IMR-90 (cell line): ENCODE measurements around the gene METTL5. TPM values are rescaled to one million over a fixed set of nuclear protein-coding genes. Genes with fewer than 3 reads are reported as not detected.

ENCODE experiments used
- ATAC-seq: fragments of 200-7000 bp; cut with Tn5 transposase; 2 replicates; pipeline ENCODE4 v1.9.1; 2020; ENCODE audit warnings: low read depth, mild to moderate bottlenecking, moderate library complexity
- BruUV-seq: library from RNA; stranded (reverse); fragments of 400-500 nt; replicated peaks from 2 replicates; lab custom pipeline; 2021; lab: Mats Ljungman, UMichigan
- CTCF ChIA-PET: fragments of 300-600 bp; formaldehyde crosslinking; extraction: SDS; loops from one replicate; lab custom pipeline; 2021; ENCODE audit warnings: antibody characterized with exemption; lab: Yijun Ruan, JAX
- POLR2A ChIA-PET: fragments of 300-600 bp; sonication (Branson Sonifier 250); formaldehyde crosslinking; loops from one replicate; lab custom pipeline; 2022; ENCODE audit warnings: antibody characterized with exemption; ENCODE audit not compliant: unreplicated experiment; lab: Charles Lee
- DNase-seq: peaks from one replicate; pipeline ENCODE4 v3.0.0; 2013
- H2AFZ ChIP-seq: replicated peaks from 2 replicates; pipeline ENCODE3; 2013; ENCODE audit warnings: low read length, mild to moderate bottlenecking; ENCODE audit not compliant: poor library complexity
- H2AK5ac ChIP-seq: 2 replicates; pipeline ENCODE4 v1.6.1; 2013; ENCODE audit warnings: low read depth, low read length, inconsistent platforms
- H2AK9ac ChIP-seq: replicated peaks from 2 replicates; pipeline ENCODE3; 2013; ENCODE audit warnings: mild to moderate bottlenecking, low read depth, low read length, moderate library complexity; ENCODE audit not compliant: poor library complexity
- H2BK120ac ChIP-seq: 2 replicates; pipeline ENCODE4 v1.6.1; 2013; ENCODE audit warnings: low read depth, low read length, inconsistent platforms
- H2BK15ac ChIP-seq: 3 replicates; pipeline ENCODE4 v1.6.1; 2013; ENCODE audit warnings: low read depth, low read length, inconsistent platforms
- H2BK20ac ChIP-seq: 2 replicates; pipeline ENCODE4 v1.6.1; 2013; ENCODE audit warnings: low read depth, mild to moderate bottlenecking, inconsistent platforms, low read length, moderate library complexity
- H2BK5ac ChIP-seq: 2 replicates; pipeline ENCODE4 v1.6.1; 2013; ENCODE audit warnings: mild to moderate bottlenecking, low read depth, low read length, inconsistent platforms; ENCODE audit not compliant: poor library complexity, severe bottlenecking
- H3K14ac ChIP-seq: replicated peaks from 2 replicates; pipeline ENCODE4 v1.6.1; 2013; ENCODE audit warnings: low read depth, low read length, inconsistent platforms
- H3K18ac ChIP-seq: 2 replicates; pipeline ENCODE4 v1.6.1; 2013; ENCODE audit warnings: low read depth, low read length, control low read depth
- H3K23ac ChIP-seq: 2 replicates; pipeline ENCODE4 v1.6.1; 2013; ENCODE audit warnings: low read depth, low read length, inconsistent platforms
- H3K27ac ChIP-seq: 2 replicates; pipeline ENCODE4 v1.5.1; 2013; ENCODE audit warnings: mild to moderate bottlenecking, control low read depth, low read length; ENCODE audit not compliant: insufficient read depth
- H3K27me3 ChIP-seq: 2 replicates; pipeline ENCODE4 v1.6.1; 2013; ENCODE audit warnings: low read length; ENCODE audit not compliant: control insufficient read depth, insufficient read depth
- H3K36me3 ChIP-seq: 2 replicates; pipeline ENCODE4 v1.6.1; 2013; ENCODE audit warnings: low read length, mixed read lengths; ENCODE audit not compliant: control insufficient read depth, insufficient read depth
- H3K4ac ChIP-seq: 2 replicates; pipeline ENCODE4 v1.6.1; 2013; ENCODE audit warnings: low read depth, low read length, inconsistent platforms
- H3K4me1 ChIP-seq: 2 replicates; pipeline ENCODE4 v1.6.1; 2013; ENCODE audit warnings: low read length, mixed read lengths; ENCODE audit not compliant: control insufficient read depth, insufficient read depth
- H3K4me2 ChIP-seq: 2 replicates; pipeline ENCODE4 v1.6.1; 2013; ENCODE audit warnings: low read depth, mild to moderate bottlenecking, control low read depth, low read length, moderate library complexity
- H3K4me3 ChIP-seq: 2 replicates; pipeline ENCODE4 v1.5.1; 2013; ENCODE audit warnings: low read depth, mild to moderate bottlenecking, control low read depth, low read length, moderate library complexity; ENCODE audit not compliant: insufficient read depth
- H3K56ac ChIP-seq: 2 replicates; pipeline ENCODE4 v1.6.1; 2013; ENCODE audit warnings: low read length, inconsistent platforms; ENCODE audit not compliant: insufficient read depth; ENCODE audit errors: extremely low read depth
- H3K79me1 ChIP-seq, 2 experiments: 2 replicates each; pipeline ENCODE4 v1.6.1; 2013; ENCODE audit warnings: low read length in 2 of 2, inconsistent platforms in 1 of 2, low read depth in 1 of 2
- H3K9ac ChIP-seq: 2 replicates; pipeline ENCODE4 v1.6.1; 2013; ENCODE audit warnings: low read depth, low read length, control low read depth
- H3K9me1 ChIP-seq: 2 replicates; pipeline ENCODE4 v1.6.1; 2013; ENCODE audit warnings: low read length, inconsistent platforms; ENCODE audit not compliant: insufficient read depth
- H3K9me3 ChIP-seq: 2 replicates; pipeline ENCODE4 v1.6.1; 2013; ENCODE audit warnings: low read length; ENCODE audit not compliant: control insufficient read depth, insufficient read depth
- H4K20me1 ChIP-seq: 2 replicates; pipeline ENCODE4 v1.6.1; 2013; ENCODE audit warnings: low read length, inconsistent platforms; ENCODE audit not compliant: insufficient read depth
- H4K5ac ChIP-seq: 2 replicates; pipeline ENCODE4 v1.6.1; 2013; ENCODE audit warnings: mild to moderate bottlenecking, low read depth, low read length, control low read depth
- H4K8ac ChIP-seq, 2 experiments: 2 replicates each; pipeline ENCODE4 v1.6.1; 2013; ENCODE audit warnings: low read depth in 2 of 2, low read length in 2 of 2, control low read depth in 1 of 2, inconsistent platforms in 1 of 2
- H4K91ac ChIP-seq: 2 replicates; pipeline ENCODE4 v1.6.1; 2013; ENCODE audit warnings: low read depth, low read length, inconsistent platforms; ENCODE audit not compliant: insufficient read depth
- BHLHE40 ChIP-seq: fragments of 150-350 bp; IDR thresholded peaks from 2 replicates; pipeline ENCODE4 v1.6.1; 2016; ENCODE audit warnings: mild to moderate bottlenecking, low read depth, low read length
- MAFK ChIP-seq: IDR thresholded peaks from 2 replicates; pipeline ENCODE4 v1.6.1; 2012; ENCODE audit warnings: low read depth, low read length, improper control_type of control experiment
- WGBS, 2 experiments: methylation state at CpG; one replicate each; pipeline versions ENCODE4 v1.1.5 to v1.1.7; 2013; ENCODE audit warnings: missing lambda C conversion rate in 2 of 2; ENCODE audit not compliant: insufficient read length in 1 of 2; ENCODE audit errors: extremely low coverage in 2 of 2; 5-methylcytosine and 5-hydroxymethylcytosine counted together
- dilution Hi-C: fragments of 300-500 bp; cut with HindIII; formaldehyde crosslinking; loops from one replicate; pipeline ENCODE4 v1.14.3; 2018; ENCODE audit warnings: low sequenced_read_pairs; ENCODE audit not compliant: unreplicated experiment
- in situ Hi-C: fragments of 300-500 bp; cut with MboI; formaldehyde crosslinking; loops from 3 replicates; pipeline ENCODE4 v1.14.3; 2019; ENCODE audit warnings: low sequenced_read_pairs, inconsistent platforms, mixed read lengths
- intact Hi-C: fragments of 100-400 bp; cut with micrococcal nuclease; formaldehyde crosslinking; loops from 2 replicates; pipeline ENCODE4 v1.10.0; 2022
- polyA plus RNA-seq, 3 experiments: library from polyadenylated mRNA; depleted of rRNA; stranded (reverse); fragments of >200 nt; gene quantifications; 2 replicates each; pipeline ENCODE4 v1.2.3, GENCODE V29; 2012; ENCODE audit warnings: low replicate concordance in 1 of 3
- total RNA-seq: library from RNA; depleted of rRNA; stranded (reverse); fragments of >200 nt; gene quantifications from 2 replicates; pipeline ENCODE4 v1.2.3, GENCODE V29; 2012
- TF ChIP-seq, protein P1 (sequence below): conservative IDR thresholded peaks from 2 replicates; pipeline ENCODE4 v1.5.1; 2012; ENCODE audit warnings: mild to moderate bottlenecking, low read depth, low read length, improper control_type of control experiment

Gene METTL5
- total and polyA plus RNA-seq, 2 of the 4 experiments (the other 2 are of a cell fraction) = 38.3 to 49.8 TPM

DNA sequence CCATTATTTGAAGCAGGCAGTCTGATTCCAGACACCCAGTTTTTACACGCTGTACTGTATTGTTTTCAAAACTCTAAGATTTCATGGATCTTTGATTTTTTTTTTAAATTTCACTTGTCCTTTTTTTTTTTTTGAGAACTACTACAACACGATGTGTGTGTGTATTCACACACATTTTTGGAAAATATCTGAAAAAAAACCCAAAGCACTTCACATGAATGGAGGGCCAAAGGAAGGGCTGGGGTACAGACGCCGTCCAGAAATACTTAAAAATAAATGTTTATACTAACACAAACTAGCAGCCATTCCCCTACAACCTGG lies 26.3 kb downstream of the METTL5 start:
- Histone ChIP-seq H3K4ac (peak overlapping the region; percentile 73; the same call in 1 of the 2 replicates), H3K27ac (peak overlapping the region; percentile 52), H4K91ac (no peak overlapping the region), H3K9ac (peak overlapping the region; percentile 72), H3K56ac (peak overlapping the region; percentile 82; the same call in 1 of the 2 replicates), H3K4me1 (0 out of 2 replicates have a peak, but pooled peaks cover 1% of the 10 kb centered on the region), H2AK5ac (no peak overlapping the region), H3K14ac (peak overlapping the region; percentile 85; the same call in 1 of the 2 replicates), H3K18ac (0 out of 2 replicates have a peak overlapping the region, but pooled peaks have one; percentile 34), H2BK15ac (0 out of 3 replicates have a peak overlapping the region, but pooled peaks have one; percentile 23), H3K4me2 (peak overlapping the region; percentile 87), H3K9me1 (no peaks in the 10 kb centered on the region), H3K36me3 (peaks cover 4% of the 10 kb centered on the region), H2BK5ac (peak overlapping the region; percentile 81), H4K8ac (peak overlapping the region; percentile 96 to 99), H3K79me1 (peaks cover 2 to 16% of the 10 kb centered on the region in 2 experiments; a peak in 2 of 4 replicates), H4K20me1 (no peaks in the 10 kb centered on the region), H2AFZ (peak overlapping the region; percentile 93), H2AK9ac (no peak overlapping the region), H3K27me3 (no peaks in the 10 kb centered on the region), H2BK20ac (no peak overlapping the region), H2BK120ac (peak overlapping the region; percentile 54), H3K23ac (no peak overlapping the region), H3K4me3 (peak overlapping the region; percentile 87), H4K5ac (peak overlapping the region; percentile 86), H3K9me3 (no peaks in the 10 kb centered on the region)
- no CpG with 5 or more reads among the region's 4 CpGs for WGBS, 2 experiments
- dilution Hi-C loops = no loop called here
- no TSS peak for BruUV-seq
- TF ChIP-seq, protein P1, sequence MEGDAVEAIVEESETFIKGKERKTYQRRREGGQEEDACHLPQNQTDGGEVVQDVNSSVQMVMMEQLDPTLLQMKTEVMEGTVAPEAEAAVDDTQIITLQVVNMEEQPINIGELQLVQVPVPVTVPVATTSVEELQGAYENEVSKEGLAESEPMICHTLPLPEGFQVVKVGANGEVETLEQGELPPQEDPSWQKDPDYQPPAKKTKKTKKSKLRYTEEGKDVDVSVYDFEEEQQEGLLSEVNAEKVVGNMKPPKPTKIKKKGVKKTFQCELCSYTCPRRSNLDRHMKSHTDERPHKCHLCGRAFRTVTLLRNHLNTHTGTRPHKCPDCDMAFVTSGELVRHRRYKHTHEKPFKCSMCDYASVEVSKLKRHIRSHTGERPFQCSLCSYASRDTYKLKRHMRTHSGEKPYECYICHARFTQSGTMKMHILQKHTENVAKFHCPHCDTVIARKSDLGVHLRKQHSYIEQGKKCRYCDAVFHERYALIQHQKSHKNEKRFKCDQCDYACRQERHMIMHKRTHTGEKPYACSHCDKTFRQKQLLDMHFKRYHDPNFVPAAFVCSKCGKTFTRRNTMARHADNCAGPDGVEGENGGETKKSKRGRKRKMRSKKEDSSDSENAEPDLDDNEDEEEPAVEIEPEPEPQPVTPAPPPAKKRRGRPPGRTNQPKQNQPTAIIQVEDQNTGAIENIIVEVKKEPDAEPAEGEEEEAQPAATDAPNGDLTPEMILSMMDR = no peak
- TF ChIP-seq MAFK (no peak), BHLHE40 (no peak)
- POLR2A ChIA-PET = no interaction called here
- intact Hi-C loops = loop anchor here (2.0 to 10.0 kb wide), 2 partner anchors 224 to 320 kb away; partner anchors contain the start of genes BBS5 and FASTKD1
- CTCF ChIA-PET = no interaction called here
- in situ Hi-C loops = no loop called here
- no peak for ATAC-seq
- no peak for DNase-seq
